ENCODE results near the gene SSX3. TPM values are rescaled to one million over a fixed set of nuclear protein-coding genes. Genes with fewer than 3 reads are reported as not detected.
"Not testable (repeated sequence)": the region's sequence is repeated elsewhere in the genome, so short reads cannot be mapped to it uniquely, and the experiment has no call there.

Gene SSX3, protein sequence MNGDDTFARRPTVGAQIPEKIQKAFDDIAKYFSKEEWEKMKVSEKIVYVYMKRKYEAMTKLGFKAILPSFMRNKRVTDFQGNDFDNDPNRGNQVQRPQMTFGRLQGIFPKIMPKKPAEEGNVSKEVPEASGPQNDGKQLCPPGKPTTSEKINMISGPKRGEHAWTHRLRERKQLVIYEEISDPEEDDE
- total RNA-seq (2014; rRNA removed; shearing (Covaris generic)) (not detected in 2 replicates), total RNA-seq (2022) (not detected in 2 replicates), Bru-seq, nascent RNA (not detected), BruChase-seq, experiment 1, labeled RNA remaining after a 6-hour chase (not detected), BruChase-seq, experiment 2, labeled RNA remaining after a 2-hour chase (not detected)
- long read RNA-seq = 0 reads

DNA sequence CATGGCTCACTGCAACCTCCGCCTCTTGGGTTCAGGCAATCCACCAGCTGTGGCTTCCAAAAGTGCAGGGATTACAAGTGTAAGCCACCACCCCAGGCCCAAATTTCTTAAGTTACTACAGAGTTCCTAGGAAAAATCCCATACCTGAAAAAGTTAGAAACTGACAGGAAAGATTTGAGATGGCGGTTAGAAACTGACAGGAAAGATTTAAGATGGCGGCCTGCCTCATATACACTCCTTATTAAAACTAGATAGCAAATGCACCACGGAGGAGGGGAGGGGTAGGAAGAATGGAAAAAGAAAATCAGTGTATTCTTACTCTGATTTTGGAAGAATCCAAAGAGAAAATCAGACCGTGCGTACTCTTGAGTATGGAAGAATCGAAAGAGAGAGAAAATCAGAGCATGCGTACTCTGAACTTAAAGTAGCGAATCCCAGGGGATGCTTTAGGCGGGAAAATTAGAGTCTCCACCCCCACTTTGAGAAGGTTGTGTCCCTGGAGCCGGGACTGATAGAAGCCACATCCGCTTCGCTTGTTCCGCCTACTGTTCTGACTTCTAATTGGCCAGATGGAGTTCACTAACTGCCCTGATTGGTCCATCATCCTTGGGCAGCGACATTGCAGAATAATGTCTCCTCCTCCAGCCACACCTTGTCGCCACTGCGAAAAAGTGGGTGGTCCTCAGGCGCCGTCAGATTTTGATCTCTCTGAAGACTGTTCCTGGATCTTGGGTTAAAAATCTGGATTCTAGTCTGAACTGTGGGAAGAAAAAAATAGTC lies at the start of gene SSX3:
Gene SSX3 (minus strand): TSS at position 389 of the 780 bp plus-strand sequence. CDS start 1,454 bp downstream, outside the sequence.
- H3K4me1 ChIP-seq (ENCODE audit: insufficient read depth, low read length, poor library complexity, severe bottlenecking); H2AFZ ChIP-seq (ENCODE audit: low read length); DNase-seq (ENCODE audit: low spot score); BruUV-seq (replicated peaks); CTCF ChIA-PET (ENCODE audit: unreplicated experiment); H3K9me2 ChIP-seq (ENCODE audit: insufficient read depth, low read length); H3K36me3 ChIP-seq (ENCODE audit: insufficient read depth, low read length); H4K20me1 ChIP-seq (ENCODE audit: insufficient read depth, low read length); H3K4me3 ChIP-seq (ENCODE audit: low read depth, low read length, poor library complexity, severe bottlenecking); POLR2A ChIA-PET; H3K9me3 ChIP-seq (ENCODE audit: low read length); H3K27ac ChIP-seq (ENCODE audit: low read depth, low read length, poor library complexity, severe bottlenecking); H3K4me2 ChIP-seq (ENCODE audit: low read length); H3K79me2 ChIP-seq (ENCODE audit: insufficient read depth, low read depth, low read length); intact Hi-C loops (cut with micrococcal nuclease; ENCODE audit: unreplicated experiment): not testable (repeated sequence)

DNA sequence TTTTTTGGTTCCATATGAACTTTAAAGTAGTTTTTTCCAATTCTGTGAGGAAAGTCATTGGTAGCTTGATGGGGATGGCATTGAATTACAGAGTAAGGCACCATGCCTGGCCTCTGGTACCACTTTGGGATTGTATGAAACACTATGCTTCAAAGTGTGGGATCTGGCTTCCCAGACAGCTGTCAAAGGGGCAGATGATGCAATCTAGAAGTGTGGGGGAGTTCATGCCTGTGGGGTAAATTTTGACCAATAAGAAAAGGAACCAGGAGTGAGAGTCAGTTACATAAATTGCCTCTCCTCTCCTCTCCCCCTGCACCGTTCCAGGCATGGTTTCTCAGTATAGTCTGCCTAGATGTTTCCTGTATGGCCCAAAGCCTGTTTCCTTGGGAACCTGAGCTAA lies 41.3 kb upstream of the SSX3 start:
- H3K4me3 ChIP-seq (ENCODE audit: low read depth, low read length, poor library complexity, severe bottlenecking); H3K4me2 ChIP-seq (ENCODE audit: low read length); H3K79me2 ChIP-seq (ENCODE audit: insufficient read depth, low read depth, low read length); H4K20me1 ChIP-seq (ENCODE audit: insufficient read depth, low read length); H3K9me3 ChIP-seq (ENCODE audit: low read length); H3K4me1 ChIP-seq (ENCODE audit: insufficient read depth, low read length, poor library complexity, severe bottlenecking); DNase-seq (ENCODE audit: low spot score); POLR2A ChIA-PET; CTCF ChIA-PET (ENCODE audit: unreplicated experiment); H2AFZ ChIP-seq (ENCODE audit: low read length); intact Hi-C loops (cut with micrococcal nuclease; ENCODE audit: unreplicated experiment); H3K27ac ChIP-seq (ENCODE audit: low read depth, low read length, poor library complexity, severe bottlenecking); H3K9me2 ChIP-seq (ENCODE audit: insufficient read depth, low read length); BruUV-seq (replicated peaks); H3K36me3 ChIP-seq (ENCODE audit: insufficient read depth, low read length): not testable (repeated sequence)

DNA sequence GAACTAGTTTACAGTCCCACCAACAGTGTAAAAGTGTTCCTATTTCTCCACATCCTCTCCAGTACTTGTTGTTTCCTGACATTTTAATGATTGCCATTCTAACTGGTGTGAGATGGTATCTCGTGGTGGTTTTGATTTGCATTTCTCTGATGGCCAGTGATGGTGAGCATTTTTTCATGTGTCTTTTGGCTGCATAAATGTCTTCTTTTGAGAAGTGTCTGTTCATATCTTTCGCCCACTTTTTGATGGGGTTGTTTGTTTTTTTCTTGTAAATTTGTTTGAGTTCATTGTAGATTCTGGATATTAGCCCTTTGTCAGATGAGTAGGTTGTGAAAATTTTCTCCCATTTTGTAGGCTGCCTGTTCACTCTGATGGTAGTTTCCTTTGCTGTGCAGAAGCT lies 40.4 kb upstream of the SSX3 start:
- DNase-seq (ENCODE audit: low spot score); CTCF ChIA-PET (ENCODE audit: unreplicated experiment); BruUV-seq (replicated peaks); POLR2A ChIA-PET; intact Hi-C loops (cut with micrococcal nuclease; ENCODE audit: unreplicated experiment); H3K4me3 ChIP-seq (ENCODE audit: low read depth, low read length, poor library complexity, severe bottlenecking); H2AFZ ChIP-seq (ENCODE audit: low read length); H3K9me3 ChIP-seq (ENCODE audit: low read length); H3K27ac ChIP-seq (ENCODE audit: low read depth, low read length, poor library complexity, severe bottlenecking); H4K20me1 ChIP-seq (ENCODE audit: insufficient read depth, low read length); H3K36me3 ChIP-seq (ENCODE audit: insufficient read depth, low read length); H3K4me1 ChIP-seq (ENCODE audit: insufficient read depth, low read length, poor library complexity, severe bottlenecking); H3K4me2 ChIP-seq (ENCODE audit: low read length); H3K9me2 ChIP-seq (ENCODE audit: insufficient read depth, low read length); H3K79me2 ChIP-seq (ENCODE audit: insufficient read depth, low read depth, low read length): not testable (repeated sequence)

DNA sequence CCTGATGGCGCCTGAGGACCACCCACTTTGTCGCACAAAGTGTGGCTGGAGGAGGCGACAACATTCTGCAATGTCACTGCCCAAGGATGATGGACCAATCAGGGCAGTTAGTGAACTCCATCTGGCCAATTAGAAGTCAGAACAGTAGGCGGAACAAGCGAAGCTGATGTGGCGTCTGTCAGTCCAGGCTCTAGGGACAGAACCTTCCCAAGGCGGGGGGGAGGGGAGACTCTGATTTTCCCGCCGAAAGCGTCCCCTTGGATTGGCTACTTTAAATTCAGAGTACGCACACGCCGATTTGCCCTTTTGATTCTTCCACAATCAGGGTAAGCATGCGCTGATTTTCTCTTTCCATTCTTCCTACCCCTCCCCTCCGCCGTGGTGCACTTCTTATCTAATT lies 26.7 kb upstream of the SSX3 start, which contains the start of gene SSX4:
Gene SSX4 (plus strand): TSS at position 301 of the 400 bp plus-strand sequence. CDS start 515 bp downstream, outside the sequence.
- H3K4me3 ChIP-seq (ENCODE audit: low read depth, low read length, poor library complexity, severe bottlenecking); DNase-seq (ENCODE audit: low spot score); H3K36me3 ChIP-seq (ENCODE audit: insufficient read depth, low read length); H3K4me1 ChIP-seq (ENCODE audit: insufficient read depth, low read length, poor library complexity, severe bottlenecking); H3K4me2 ChIP-seq (ENCODE audit: low read length); POLR2A ChIA-PET; H3K27ac ChIP-seq (ENCODE audit: low read depth, low read length, poor library complexity, severe bottlenecking); H3K79me2 ChIP-seq (ENCODE audit: insufficient read depth, low read depth, low read length); BruUV-seq (replicated peaks); H3K9me3 ChIP-seq (ENCODE audit: low read length); H2AFZ ChIP-seq (ENCODE audit: low read length); intact Hi-C loops (cut with micrococcal nuclease; ENCODE audit: unreplicated experiment); H4K20me1 ChIP-seq (ENCODE audit: insufficient read depth, low read length); H3K9me2 ChIP-seq (ENCODE audit: insufficient read depth, low read length); CTCF ChIA-PET (ENCODE audit: unreplicated experiment): not testable (repeated sequence)

DNA sequence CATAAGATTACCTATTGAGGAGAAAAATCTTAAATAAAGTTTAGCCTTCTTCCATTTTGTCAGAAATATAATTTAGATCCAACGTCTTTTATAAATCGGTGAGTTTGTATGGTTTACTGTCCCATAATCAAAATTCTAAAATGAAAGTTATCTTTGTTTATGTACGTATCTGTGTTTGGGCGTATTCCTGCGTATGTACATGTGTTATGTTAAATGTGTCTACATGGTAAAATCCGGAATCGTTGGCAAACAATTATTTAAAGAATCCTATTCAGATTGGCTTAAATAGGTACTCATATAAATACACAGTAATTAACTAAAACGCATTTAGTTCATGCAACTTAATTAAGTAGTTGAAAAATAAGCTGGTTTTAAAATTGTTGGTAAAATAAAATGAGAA lies 13.9 kb upstream of the SSX3 start:
- POLR2A ChIA-PET; H2AFZ ChIP-seq (ENCODE audit: low read length); H3K4me2 ChIP-seq (ENCODE audit: low read length); H3K4me3 ChIP-seq (ENCODE audit: low read depth, low read length, poor library complexity, severe bottlenecking); H3K4me1 ChIP-seq (ENCODE audit: insufficient read depth, low read length, poor library complexity, severe bottlenecking); H3K79me2 ChIP-seq (ENCODE audit: insufficient read depth, low read depth, low read length); H3K9me3 ChIP-seq (ENCODE audit: low read length); H3K9me2 ChIP-seq (ENCODE audit: insufficient read depth, low read length); H4K20me1 ChIP-seq (ENCODE audit: insufficient read depth, low read length); H3K27ac ChIP-seq (ENCODE audit: low read depth, low read length, poor library complexity, severe bottlenecking); DNase-seq (ENCODE audit: low spot score); intact Hi-C loops (cut with micrococcal nuclease; ENCODE audit: unreplicated experiment); BruUV-seq (replicated peaks); CTCF ChIA-PET (ENCODE audit: unreplicated experiment); H3K36me3 ChIP-seq (ENCODE audit: insufficient read depth, low read length): not testable (repeated sequence)

DNA sequence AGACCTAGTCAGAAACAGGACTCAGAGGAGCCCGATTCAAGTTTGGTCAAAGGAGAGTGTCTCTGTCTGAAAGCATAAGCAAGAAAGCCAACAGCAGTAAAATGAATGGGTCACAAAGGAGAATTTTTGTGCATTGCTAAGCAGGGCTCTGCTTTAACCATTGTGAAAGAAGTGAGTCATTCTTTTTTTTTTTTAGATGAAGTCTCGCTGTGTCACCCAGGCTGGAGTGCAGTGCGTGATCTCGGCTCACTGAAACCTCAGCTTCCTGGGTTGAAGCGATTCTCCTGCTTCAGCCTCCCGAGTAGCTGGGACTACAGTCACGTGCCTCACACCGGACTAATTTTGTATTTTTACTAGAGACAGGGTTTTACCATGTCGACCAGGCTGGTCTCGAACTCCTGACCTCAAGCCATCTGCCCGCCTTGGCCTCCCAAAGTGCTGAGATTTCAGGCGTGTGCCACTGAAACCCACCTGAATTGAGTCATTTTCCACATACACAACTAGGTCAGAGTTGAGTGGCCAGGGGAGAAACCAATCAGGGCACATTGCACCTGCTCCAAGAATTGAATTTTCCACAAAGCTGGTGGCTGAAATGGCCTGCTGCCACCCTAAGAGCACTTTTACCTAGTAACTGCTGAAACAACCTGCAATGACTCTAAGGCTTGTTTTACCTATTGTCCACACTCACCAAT lies 11.4 kb upstream of the SSX3 start:
- POLR2A ChIA-PET; H3K4me3 ChIP-seq (ENCODE audit: low read depth, low read length, poor library complexity, severe bottlenecking); CTCF ChIA-PET (ENCODE audit: unreplicated experiment): not testable (repeated sequence)

More for the DNA sequence above, 11.4 kb upstream of the SSX3 start:
- H3K27ac ChIP-seq (ENCODE audit: low read depth, low read length, poor library complexity, severe bottlenecking); H3K4me1 ChIP-seq (ENCODE audit: insufficient read depth, low read length, poor library complexity, severe bottlenecking); intact Hi-C loops (cut with micrococcal nuclease; ENCODE audit: unreplicated experiment); H4K20me1 ChIP-seq (ENCODE audit: insufficient read depth, low read length); H3K79me2 ChIP-seq (ENCODE audit: insufficient read depth, low read depth, low read length); DNase-seq (ENCODE audit: low spot score); H3K36me3 ChIP-seq (ENCODE audit: insufficient read depth, low read length); H3K9me3 ChIP-seq (ENCODE audit: low read length); H3K9me2 ChIP-seq (ENCODE audit: insufficient read depth, low read length); H2AFZ ChIP-seq (ENCODE audit: low read length); BruUV-seq (replicated peaks); H3K4me2 ChIP-seq (ENCODE audit: low read length): not testable (repeated sequence)

Measured in OCI-LY7 (cell line).